RKO (cell line): ENCODE measurements around the gene STPG1.

Source experiments
- DNase-seq: peaks from one replicate; pipeline ENCODE4 v3.0.0-alpha.2; 2016; ENCODE audit warnings: low spot score

STPG1 gene

GRCh38 chr1:24317956-24318614 is 95.5 kb downstream of the STPG1 start:
- no peak for DNase-seq

DNA sequence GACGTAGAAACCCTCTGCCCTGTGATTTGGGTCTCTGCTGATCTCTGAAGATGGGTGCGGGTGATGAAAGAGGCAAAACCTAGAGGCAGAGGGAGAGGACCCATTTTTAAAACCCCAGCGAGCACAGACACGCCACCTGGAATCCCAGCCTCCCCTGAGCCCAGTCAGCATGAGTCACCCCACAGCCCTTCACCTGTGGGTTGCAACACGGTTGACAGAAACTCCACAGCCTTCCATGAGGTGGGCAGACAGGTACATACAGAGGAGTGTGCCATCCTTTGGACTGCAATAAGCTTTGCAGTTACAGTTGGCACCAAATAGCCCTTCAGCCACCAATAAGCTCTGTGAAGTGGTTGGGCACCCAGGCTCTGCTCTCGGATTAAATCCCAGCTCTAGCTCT is 96.5 kb downstream of the STPG1 start:
- no peak for DNase-seq

DNA sequence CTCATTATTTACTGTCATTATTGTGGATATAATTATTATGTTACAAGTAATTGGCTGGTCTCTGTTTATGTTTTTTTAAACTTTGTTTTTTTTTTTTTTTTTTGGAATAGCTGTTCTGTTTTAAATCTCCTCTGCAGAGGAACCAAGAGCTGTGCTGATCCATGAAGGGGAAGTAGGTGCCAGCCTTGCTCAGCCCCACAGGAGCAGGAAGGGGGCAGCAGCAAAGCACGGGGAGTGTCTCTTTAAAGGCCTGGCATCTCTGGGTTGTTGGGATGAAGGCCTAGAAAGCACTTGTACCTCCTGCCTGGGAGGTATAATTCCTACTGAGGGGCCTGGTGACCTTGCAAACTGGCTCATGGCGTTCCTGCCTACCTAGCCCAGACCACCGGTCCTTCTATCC is 96.9 kb downstream of the STPG1 start:
- no peak for DNase-seq

DNA sequence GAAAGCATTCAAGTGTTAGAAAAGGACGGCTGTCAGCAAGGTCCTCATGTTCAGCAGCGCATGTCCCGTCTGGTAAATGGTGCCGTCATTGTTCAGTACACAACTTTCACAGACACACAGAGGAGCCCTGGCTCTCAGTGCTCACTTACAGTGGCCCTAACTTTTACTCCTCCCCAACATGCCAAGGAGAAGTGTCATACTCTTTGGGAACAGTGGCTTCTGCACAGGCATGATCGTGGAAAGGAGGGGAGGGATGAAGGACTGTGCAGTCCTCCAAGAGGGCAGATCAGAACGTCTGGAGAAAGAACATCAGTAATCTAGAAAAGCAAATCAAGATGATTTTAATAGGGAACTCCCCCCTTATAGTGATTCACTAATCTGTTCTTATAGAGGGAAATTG is 98.2 kb downstream of the STPG1 start:
- DNase-seq: no peak

GRCh38 chr1:24311741-24312140 is 101.8 kb downstream of the STPG1 start:
- DNase-seq: no peak

- DNase-seq: no peak
These were observed 102.3 kb downstream of the STPG1 start for GRCh38 chr1:24311234-24311633.

DNA sequence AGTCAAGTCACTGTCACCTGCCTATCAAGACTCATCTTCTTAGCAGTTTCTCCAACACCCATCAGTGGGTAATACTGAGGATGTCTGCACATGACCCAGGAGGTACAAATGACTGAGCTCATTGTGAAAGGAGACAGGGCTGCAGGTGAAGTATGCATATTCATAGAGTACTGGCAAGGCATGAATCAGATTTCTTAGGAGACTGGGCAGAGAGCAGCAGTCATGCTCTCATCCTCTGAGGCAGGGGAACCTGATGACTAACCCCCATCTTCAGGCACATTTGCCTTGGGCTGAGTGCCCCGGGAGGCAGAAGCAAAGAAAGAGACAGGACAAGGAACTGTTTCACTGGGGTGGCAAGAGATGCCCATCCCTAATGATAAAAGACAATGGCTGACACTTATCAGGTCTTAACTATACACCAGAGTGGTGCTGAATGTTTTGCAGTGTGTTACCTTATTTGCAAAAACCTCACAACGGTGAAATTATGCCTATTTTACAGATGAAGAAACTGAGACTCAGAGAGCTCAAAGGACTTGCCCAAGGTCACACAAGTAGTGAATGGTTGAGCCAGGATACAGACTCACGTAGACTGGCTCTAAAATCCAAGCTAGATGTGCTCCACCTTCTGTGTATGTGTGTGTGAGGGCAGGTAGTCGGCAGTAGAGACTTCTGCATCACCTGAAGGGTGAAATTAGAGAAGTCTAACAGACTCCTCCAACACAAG is 103.7 kb downstream of the STPG1 start:
- DNase-seq: peak; percentile 7

DNA sequence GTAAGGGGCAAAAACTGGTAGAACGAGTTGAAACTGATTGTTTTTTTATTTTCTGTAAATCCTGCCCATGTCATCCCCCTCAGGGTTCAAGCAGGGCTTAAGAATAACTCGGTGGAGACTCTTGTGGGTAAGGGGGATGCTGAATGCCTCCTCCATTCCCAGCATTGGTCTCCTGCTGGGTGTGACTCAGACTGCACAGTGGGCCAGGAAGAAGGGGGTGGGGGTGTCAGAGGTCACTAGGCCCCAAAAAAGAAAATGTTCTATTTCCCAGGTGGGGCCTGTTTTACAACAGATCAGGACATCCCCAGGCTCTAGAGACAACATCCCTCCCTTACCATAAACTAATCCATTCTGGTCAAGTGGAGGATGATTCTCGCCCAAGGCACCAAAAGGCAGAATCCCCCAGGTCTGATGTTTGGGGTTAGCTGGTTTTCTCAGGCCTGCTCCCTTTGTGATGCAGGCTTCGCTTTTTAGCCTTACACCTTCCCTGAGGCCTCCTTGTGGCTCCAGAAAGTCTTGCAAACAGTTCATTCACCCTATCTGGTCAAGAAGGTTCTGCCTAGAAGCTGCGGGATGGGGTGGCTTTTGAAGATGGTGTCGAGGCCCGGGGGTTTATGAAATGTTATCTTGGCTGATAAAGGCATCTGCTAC is 105.1 kb downstream of the STPG1 start:
- no peak for DNase-seq
